ES-I3 (cell line): ENCODE data around the gene SLC6A5.

Experiments used
- H3K36me3 ChIP-seq: 2 replicates; pipeline ENCODE4 v1.6.1; 2013; ENCODE audit warnings: mild to moderate bottlenecking, low read length, control low read depth, moderate library complexity; ENCODE audit not compliant: insufficient read depth
- H3K4me1 ChIP-seq: 2 replicates; pipeline ENCODE4 v1.6.1; 2013; ENCODE audit warnings: mild to moderate bottlenecking, control low read depth, low read length; ENCODE audit not compliant: insufficient read depth
- H3K9ac ChIP-seq: 2 replicates; pipeline ENCODE4 v1.6.1; 2013; ENCODE audit warnings: low read depth, mild to moderate bottlenecking, low read length, moderate library complexity
- H3K9me3 ChIP-seq: 2 replicates; pipeline ENCODE4 v1.6.1; 2013; ENCODE audit warnings: mild to moderate bottlenecking, low read length, moderate library complexity; ENCODE audit not compliant: control insufficient read depth, insufficient read depth

SLC6A5 gene

DNA sequence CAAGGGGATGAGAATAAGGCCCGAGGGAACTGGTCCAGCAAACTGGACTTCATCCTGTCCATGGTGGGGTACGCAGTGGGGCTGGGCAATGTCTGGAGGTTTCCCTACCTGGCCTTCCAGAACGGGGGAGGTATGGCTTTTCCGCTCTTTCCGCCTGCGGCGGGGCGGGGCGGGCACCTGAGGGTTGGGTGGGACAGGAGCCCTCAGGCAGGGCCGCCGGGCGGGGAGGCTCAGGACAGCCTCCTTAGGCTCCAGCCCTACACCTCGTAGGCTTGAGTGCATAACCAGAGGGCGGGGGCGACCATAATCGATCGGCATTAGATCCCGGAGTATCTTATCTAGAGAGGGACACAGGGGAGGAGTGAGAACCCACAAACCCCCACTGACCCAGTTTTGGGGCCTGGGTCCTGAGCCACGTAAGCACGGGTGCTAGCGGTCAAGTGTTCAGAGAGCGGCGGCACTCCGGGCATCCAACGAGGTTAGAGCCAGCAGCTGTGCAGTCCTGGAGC, 4.9 kb downstream of the SLC6A5 start:
- Histone ChIP-seq H3K36me3 (no peaks in the 10 kb centered on the region), H3K4me1 (no peaks in the 10 kb centered on the region), H3K9me3 (no peaks in the 10 kb centered on the region), H3K9ac (no peak overlapping the region)

DNA sequence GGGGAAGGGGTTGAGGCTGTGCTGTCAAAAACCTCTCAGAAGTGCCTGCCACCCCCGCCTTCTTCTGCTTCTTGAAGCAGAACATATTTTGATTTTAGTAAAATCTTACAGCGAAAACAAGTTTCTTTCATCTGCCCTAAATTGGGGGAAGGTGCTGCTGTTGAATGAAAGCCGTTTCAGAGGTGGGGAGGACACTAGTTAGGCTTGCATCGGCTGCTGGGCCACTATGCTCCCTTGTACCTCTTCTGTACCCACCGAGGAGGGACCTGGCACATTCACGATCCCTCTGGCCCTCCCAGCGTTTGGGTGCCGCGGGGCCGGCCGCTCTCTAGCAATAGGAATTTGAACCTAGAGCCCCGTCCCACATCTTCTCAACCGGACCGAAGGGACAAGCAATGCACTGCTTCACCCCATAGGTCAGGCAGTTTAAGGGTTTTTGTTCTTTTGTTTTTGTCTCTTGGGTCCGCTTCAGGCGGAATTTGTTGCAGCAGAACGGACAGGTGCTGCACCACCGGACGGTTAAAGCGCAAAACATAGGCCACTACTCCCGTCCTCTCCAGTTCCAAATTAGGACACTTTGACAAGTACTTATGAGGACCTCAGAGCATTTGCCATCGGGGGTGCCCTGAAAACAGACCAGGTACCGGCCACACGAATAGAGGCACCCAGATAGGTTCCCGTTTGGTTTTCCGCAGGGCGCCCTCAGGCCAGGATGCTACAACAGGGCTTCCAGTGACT, 5.6 kb downstream of the SLC6A5 start:
- H3K9ac ChIP-seq, result no peak overlapping the region
- H3K4me1 ChIP-seq, result no peaks in the 10 kb centered on the region
- H3K36me3 ChIP-seq, result no peaks in the 10 kb centered on the region
- no peaks in the 10 kb centered on the region for H3K9me3 ChIP-seq

DNA sequence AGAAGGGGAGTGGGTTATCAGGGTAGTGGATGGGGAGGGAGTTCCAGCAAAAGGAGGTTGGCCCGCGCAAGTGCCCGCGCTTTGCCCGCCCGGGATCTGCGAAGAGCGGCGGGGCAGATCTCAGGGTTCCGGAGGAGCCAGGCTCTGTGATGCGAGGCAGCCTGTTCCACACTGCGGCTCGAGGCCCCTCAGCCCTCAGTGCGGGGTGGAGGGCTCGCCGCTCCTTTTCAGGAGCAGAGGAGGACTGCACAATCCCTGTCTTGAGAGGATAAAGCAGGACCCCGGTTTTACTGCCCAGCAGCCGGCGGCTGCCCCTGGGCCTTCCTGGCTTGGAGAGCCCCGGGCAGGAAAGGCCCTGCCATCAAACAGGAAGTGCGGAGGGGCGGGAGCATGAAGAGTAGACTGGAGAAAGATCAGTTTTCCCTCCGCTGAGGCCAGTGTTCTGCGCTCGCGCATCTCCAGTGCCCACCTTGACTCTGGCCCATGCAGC, 6.2 kb downstream of the SLC6A5 start:
- Histone ChIP-seq H3K36me3 (no peaks in the 10 kb centered on the region), H3K9me3 (no peaks in the 10 kb centered on the region), H3K4me1 (no peaks in the 10 kb centered on the region), H3K9ac (no peak overlapping the region)

DNA sequence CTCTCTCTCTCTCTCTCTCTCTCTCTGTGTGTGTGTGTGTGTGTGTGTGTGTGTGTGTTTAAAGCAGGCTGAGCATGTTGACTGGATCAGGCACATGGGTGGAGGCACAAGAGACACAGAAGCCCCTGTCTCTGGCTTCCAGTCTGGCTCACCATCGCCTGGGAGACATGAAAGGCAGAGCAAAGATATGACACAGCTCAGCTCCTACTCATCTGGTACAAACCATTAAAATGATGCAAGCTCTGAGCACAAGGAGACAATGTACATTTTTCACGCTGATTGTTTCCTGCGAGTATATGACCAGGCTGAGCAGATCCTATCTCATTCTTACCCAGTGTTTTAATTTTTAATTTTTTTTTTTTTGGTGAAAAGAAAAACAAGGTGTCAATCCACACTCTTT, 9.5 kb downstream of the SLC6A5 start:
- no peaks in the 10 kb centered on the region for H3K4me1 ChIP-seq
- H3K9me3 ChIP-seq, result no peaks in the 10 kb centered on the region
- no peak overlapping the region for H3K9ac ChIP-seq
- no peaks in the 10 kb centered on the region for H3K36me3 ChIP-seq

DNA sequence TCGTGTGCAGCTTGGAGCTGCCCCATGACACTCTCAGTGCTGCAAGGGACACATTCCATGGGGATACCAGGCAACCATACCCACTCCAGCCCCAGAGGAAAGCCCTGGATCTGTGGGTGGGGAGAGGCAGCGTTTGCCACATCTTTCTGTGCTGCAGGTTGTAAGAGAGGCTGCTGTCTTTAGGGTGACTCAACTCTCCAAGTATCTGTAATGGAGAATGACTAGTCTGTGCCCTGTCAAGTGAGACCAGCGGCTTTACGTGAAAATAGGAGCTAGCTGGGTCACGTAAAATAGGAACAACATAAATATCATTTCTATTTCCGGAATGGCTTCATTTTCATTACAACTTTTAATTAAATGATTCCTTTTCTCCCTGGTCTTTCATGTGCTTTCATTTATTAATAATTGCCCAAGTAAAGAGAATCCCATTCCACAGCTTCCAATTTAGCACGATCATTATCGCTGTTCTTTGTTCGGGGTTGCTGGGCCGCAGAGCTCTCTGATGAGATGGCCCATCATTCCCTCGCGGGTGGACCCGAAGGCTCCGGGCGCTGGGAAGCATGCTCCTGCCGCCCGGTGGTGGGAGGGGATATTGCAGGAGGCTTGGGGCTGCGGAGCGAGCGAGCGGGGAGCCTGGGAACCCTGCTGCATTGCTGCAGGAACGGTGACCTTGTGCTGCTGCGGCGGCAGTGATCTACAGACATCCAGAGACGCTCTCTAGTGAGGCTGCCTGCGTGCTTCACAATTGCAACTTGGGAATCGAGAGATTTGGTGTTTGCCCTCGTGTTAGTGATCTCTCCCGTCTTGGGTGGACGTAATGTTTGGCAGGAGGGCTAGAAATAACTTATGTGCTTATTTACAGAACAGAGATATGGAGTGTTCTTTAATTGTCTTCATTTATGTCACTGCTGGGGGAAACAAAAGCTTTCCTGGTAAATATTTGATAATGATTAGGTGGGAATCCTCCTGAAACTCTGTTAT, 10.6 kb downstream of the SLC6A5 start:
- Histone ChIP-seq H3K36me3 (no peaks in the 10 kb centered on the region), H3K9me3 (no peaks in the 10 kb centered on the region), H3K4me1 (no peaks in the 10 kb centered on the region), H3K9ac (no peak overlapping the region)

DNA sequence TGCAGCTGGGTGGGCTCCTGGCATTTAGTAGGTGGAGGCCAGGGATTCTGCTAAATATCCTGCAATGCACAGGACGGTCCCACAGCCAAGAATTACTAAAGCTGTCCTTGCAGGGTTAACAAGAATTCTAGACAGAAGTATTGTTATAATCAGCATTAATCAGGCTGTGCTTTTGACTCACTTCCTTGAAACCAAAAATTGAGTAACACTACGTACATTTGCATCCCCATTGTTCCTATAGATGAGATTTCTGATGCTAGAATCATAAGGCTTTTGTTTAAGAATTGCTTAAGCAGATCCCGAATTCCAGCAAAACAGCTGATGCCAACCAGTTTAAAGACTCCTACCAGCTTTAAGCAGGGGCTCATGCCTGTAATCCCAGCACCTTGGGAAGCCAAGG, 11.4 kb downstream of the SLC6A5 start:
- Histone ChIP-seq H3K9me3 (no peaks in the 10 kb centered on the region), H3K9ac (no peak overlapping the region), H3K4me1 (no peaks in the 10 kb centered on the region), H3K36me3 (no peaks in the 10 kb centered on the region)

DNA sequence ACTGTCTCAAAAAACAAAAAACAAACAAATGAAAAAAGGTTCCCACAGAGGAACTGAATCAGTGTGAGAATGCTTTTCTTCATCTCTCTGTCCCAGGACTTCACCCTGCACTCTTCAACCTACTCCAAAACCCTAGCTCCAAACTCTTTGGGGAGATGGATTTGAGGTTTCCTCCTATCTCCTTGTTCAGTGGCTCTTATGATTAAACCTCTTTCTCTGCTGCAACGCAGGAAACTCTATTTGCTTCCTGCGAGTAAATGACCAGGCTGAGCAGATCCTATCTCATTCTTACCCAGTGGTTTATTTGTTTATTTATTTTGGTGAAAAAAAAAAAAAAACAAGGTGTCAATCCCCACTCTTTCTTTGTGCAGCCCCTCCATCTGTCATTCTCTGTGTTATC, 12.0 kb downstream of the SLC6A5 start:
- no peaks in the 10 kb centered on the region for H3K9me3 ChIP-seq

DNA sequence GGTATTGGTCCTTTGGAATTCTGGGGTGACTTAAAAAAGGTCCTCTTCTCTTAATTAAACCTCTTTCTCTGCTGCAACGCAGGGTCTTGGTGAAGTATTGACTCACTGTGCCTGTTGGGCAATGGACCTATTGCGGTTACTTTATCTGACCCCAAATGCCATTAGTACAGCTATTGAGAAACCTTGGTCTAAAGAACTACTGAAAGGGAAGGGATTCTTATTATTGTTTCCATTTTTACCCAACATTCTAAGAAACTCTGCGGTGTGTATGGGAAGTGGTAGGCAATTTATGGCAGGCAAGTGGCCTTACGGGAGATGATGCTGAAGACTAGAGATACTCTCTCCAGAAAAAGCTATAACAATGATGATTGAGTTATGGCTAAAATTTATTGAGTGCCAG, 12.5 kb downstream of the SLC6A5 start:
- no peak overlapping the region for H3K9ac ChIP-seq

More for the DNA sequence above, 12.0 kb downstream of the SLC6A5 start:
- Histone ChIP-seq H3K9ac (no peak overlapping the region), H3K4me1 (no peaks in the 10 kb centered on the region), H3K36me3 (no peaks in the 10 kb centered on the region)

DNA sequence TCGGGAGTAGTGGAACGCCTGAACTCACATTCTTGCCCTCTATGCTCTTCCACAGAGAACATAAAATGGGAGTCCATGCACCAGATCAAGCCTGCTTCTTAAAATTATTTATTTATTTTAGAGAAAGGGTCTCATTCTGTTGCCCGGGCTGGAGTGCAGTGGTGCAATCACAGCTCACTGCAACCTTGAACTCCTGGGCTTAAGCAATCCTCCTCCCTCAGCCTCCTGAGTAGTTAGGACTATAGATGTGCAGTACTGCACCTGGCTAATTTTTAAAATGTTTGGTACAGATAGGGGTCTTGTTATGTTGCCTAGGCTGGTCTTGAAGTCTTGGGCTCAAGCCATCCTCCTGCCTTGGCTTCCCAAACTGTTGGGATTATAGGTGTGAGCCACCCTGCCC, 13.0 kb downstream of the SLC6A5 start:
- Histone ChIP-seq H3K4me1 (no peaks in the 10 kb centered on the region), H3K9me3 (no peaks in the 10 kb centered on the region), H3K36me3 (no peaks in the 10 kb centered on the region), H3K9ac (no peak overlapping the region)

More for the DNA sequence above, 12.5 kb downstream of the SLC6A5 start:
- H3K9me3 ChIP-seq, result no peaks in the 10 kb centered on the region
- H3K36me3 ChIP-seq, result no peaks in the 10 kb centered on the region
- H3K4me1 ChIP-seq, result no peaks in the 10 kb centered on the region

DNA sequence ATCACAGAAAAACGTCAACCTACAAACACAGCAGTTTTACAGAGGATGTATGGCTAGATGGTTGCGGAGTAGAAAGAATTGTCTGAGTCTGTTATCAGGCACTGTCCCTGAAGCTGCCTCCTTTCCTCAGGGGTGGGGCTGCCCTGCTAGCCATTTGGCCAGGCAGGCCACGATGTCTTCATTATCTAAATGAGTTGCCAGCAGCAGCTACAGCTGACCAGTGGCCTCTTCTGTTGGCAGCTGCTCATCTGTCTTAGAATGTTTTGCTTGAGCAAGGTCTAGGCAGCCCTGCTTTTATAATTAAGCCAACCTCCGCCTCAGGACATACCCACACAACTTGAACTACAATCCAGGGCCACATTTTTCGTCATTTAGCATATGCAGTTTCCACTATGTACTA, 17.5 kb downstream of the SLC6A5 start:
- Histone ChIP-seq H3K36me3 (no peaks in the 10 kb centered on the region), H3K4me1 (peaks cover 5% of the 10 kb centered on the region), H3K9me3 (no peaks in the 10 kb centered on the region), H3K9ac (no peak overlapping the region)

DNA sequence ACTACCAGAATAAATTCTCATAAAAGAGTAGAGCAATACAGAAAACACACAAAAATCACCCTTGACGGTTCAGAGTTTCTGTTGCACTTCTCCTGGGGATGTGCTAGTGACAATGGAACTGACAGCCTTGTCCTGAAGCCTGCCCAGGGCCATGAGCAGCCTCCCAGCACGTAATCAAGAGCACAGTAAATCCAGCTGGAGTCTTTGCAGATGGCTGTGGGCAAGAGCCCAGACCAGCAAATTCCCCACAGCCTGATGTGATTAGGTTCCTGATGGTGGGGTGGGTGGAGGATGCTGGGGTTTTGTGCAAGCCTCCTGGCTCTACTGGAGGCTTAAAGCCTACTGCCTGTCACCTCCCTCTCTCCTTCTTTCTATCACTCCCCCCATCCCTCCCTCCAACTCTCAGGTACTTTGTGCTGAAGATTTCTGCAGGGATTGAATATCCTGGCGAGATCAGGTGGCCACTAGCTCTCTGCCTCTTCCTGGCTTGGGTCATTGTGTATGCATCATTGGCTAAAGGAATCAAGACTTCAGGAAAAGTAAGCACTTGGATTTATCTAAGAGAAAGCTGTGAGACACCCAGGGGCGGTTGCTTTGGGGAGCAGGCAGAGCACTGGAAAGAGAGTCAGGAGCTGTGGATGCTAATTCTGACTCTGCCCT, 18.1 kb downstream of the SLC6A5 start:
- Histone ChIP-seq H3K4me1 (peaks cover 10% of the 10 kb centered on the region), H3K9me3 (no peaks in the 10 kb centered on the region), H3K36me3 (no peaks in the 10 kb centered on the region), H3K9ac (no peak overlapping the region)

DNA sequence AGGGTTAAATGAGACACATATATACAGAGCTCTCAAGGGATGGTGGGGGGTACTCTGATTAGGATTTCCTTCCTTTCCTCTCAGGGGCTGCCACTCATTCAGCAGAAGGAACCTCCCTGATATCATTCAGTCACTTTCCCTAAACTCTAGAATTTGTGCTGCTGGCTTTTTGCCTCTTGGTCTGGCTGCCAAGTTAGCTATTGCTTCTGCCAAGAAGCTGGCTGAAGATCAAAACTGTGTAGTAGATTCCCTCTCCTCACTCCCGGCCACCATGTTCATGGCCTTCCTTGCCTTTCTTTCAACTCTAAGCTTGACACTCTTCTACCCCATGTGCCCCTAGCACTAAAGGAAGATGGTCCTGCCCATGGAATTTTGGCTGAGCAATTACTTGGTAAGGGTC, 18.7 kb downstream of the SLC6A5 start:
- Histone ChIP-seq H3K9ac (no peak overlapping the region), H3K4me1 (peaks cover 10% of the 10 kb centered on the region), H3K9me3 (no peaks in the 10 kb centered on the region), H3K36me3 (no peaks in the 10 kb centered on the region)

DNA sequence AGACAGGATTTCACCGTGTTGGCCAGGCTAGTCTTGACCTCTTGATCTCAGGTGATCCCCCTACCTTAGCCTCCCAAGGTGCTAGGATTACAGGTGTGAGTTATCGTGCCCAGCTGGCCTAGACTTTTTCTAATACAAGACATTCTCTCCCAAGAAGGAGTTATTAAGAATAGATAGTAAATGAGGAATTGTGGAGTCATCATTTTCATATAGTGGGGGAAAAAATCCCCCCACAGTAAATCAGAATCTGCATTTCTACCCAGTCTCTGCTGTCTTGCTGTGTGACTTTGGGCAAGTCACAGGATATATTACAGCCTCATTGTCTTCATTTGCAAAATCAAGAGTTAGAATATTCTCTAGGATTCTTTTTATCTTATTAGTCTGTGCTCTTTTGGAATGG, 21.6 kb downstream of the SLC6A5 start:
- Histone ChIP-seq H3K36me3 (no peaks in the 10 kb centered on the region), H3K4me1 (peaks cover 10% of the 10 kb centered on the region), H3K9me3 (no peaks in the 10 kb centered on the region), H3K9ac (no peak overlapping the region)

DNA sequence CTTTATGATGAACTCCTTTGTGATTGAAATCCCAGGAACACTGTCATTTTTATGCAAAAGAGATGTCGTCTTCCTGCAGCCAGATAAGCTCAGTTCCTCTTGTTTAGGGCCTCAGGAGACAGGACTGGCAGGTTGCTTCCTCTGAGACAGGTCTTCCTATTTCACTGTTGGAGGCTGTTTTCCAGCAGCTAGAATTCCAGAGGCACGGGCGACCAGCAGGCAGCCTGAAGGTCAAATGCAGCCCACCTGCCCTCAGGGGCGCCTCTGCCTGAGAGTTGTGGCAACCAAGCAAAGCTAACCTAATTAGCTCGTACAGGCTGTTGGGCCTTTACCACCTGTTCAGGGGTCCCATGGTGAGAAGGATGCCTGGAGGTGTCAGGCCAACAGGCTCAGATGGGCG, 22.3 kb downstream of the SLC6A5 start:
- H3K4me1 ChIP-seq, result peaks cover 10% of the 10 kb centered on the region
- H3K9me3 ChIP-seq, result no peaks in the 10 kb centered on the region
- no peaks in the 10 kb centered on the region for H3K36me3 ChIP-seq
- no peak overlapping the region for H3K9ac ChIP-seq
